Coronary artery (tissue), 2 donors: ENCODE data around the gene GALNTL6.

Experiments
- DNase-seq: peaks from one replicate; pipeline ENCODE4 v3.0.0-alpha.2; 2017; ENCODE audit warnings: low spot score
- H3K27ac ChIP-seq, 2 donors: fragments of 200-600 bp; sonication (generic); one replicate each; pipeline ENCODE4 v1.5.1; 2016 to 2019
- H3K4me3 ChIP-seq: fragments of 200-600 bp; sonication (generic); 2 replicates; pipeline ENCODE4 v1.5.1; 2016; ENCODE audit warnings: mild to moderate bottlenecking, moderate library complexity
- CTCF ChIP-seq: fragments of 200-600 bp; sonication (generic); IDR thresholded peaks from one replicate; pipeline ENCODE4 v1.5.1; 2019; ENCODE audit warnings: antibody characterized with exemption

GALNTL6 gene

DNA sequence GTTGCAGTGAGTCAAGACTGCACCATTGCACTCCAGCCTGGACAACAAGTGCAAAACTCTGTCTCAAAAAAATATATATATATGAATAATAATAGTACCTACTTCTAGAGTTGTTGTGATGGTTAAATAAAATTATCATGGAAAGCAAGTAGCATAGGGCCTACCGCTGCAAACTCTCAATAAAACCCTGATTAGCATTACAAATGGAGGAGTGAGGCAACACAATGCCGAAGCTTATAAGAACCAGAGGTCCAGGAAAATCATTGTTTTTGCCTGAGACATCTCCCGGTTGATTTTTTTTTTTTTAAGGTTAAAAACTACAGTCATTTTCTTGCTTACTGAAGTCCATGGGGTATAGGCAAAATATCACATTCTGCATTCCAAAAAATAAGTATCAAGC, 1170.4 kb downstream of the GALNTL6 start:
- H3K27ac ChIP-seq: no peak overlapping the region
- no peak overlapping the region for H3K4me3 ChIP-seq
- DNase-seq: no peak
- TF ChIP-seq CTCF: no peak

GRCh38 chr4:172985552-172985951, 1172.3 kb downstream of the GALNTL6 start:
- DNase-seq: no peak
- Histone ChIP-seq H3K27ac (no peak overlapping the region), H3K4me3 (no peak overlapping the region)
- TF ChIP-seq CTCF: no peak

DNA sequence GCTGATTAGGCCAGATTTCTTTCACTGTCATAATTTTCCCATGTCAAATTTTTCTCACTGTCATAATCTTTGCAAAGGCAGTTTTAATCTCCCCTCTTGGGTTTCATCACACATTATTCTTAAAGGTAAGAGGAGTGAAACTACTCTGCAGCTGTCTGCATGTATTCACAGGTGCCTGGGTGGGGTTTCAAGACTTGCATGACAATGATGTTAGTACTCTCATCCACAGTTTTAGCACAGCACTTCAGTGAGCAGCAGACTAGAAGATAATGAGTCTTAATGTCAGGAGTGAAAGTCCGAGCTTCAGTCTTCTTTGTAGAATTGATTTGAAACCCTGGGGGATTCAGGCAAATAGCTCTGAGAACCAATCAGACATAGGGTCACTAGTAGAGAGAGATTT, 1172.9 kb downstream of the GALNTL6 start:
- Histone ChIP-seq H3K4me3 (no peak overlapping the region), H3K27ac (no peak overlapping the region)
- no peak for TF ChIP-seq CTCF
- no peak for DNase-seq

DNA sequence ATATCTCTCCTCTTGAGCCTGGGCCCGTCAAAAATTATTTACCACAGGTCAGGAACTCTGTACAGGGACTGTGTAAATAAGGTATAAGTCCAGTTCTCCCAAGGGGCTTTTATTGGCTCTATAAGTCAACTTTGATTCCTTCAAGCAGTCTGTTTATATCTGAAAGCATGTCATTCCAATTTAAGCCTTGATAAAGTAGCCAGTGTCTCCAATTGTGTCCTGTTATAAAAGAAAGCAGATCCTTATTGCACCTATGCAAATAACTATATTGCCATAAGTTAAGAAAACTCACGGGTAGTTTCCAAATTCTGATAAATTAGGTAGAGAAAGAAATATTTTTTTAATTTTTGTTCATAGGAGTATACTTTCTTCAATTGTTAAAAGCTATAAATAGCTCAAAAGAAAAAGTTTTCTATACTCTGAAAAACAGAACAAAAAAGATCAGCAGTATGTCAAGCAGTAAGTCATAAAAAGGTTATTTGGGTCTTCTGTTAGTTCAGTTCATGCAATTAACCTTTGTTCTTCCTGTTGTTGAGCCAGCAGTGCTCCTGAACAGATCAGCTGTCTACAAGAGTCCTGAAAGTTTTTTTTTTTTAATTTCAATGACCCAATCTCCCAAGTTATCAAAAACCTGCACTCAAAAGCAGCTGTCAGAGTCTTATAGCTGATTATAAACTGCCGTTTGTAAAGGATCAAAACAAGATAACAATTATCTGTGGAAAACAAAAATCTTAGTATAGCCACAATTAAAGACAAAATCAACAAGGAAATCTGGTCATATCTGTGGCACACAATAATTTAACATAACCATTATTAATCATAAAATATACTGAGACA, 1177.0 kb downstream of the GALNTL6 start:
- no peak for DNase-seq
- no peak for TF ChIP-seq CTCF
- Histone ChIP-seq H3K27ac (no peak overlapping the region), H3K4me3 (no peak overlapping the region)

GRCh38 chr4:172992648-172993378, 1179.6 kb downstream of the GALNTL6 start:
- Histone ChIP-seq H3K4me3 (no peak overlapping the region), H3K27ac (no peak overlapping the region)
- no peak for TF ChIP-seq CTCF
- no peak for DNase-seq

GRCh38 chr4:172995161-172995560, 1182.0 kb downstream of the GALNTL6 start:
- TF ChIP-seq CTCF: no peak
- no peak overlapping the region for H3K27ac ChIP-seq
- no peak for DNase-seq
- H3K4me3 ChIP-seq: no peak overlapping the region

DNA sequence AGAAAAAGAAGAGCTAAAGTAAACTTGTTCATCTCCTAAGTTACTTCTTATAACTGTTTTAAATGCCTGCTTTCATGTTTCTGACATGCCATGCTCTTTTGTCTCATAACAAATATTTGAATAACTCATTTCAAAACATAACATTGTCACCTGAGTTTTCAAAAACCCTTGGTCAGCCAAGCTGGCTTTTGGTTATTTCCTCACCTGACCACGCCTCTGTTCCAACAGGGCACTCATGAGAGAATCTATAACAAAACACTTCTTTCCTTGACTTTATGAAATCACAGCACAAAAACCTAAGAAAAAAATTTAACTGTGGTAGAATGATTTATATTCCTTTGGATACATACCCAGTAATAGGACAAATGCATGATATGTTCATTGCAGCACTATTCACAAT, 1182.5 kb downstream of the GALNTL6 start:
- TF ChIP-seq CTCF: no peak

More for the DNA sequence above, 1182.5 kb downstream of the GALNTL6 start:
- H3K4me3 ChIP-seq: no peak overlapping the region
- no peak overlapping the region for H3K27ac ChIP-seq
- DNase-seq: no peak
